NCI-H2227 (cell line): ENCODE data around the gene PBXIP1.
A peak's percentile ranks its signal among the peaks of the same experiment; 100 is the strongest.
"Not testable (repeated sequence)": the region's sequence is repeated elsewhere in the genome, so short reads cannot be mapped to it uniquely, and the experiment has no call there.

Experiments
- DNase-seq: peaks from one replicate; lab custom pipeline; 2025; ENCODE audit not compliant: unreplicated experiment; lab: John Stamatoyannopoulos, UW

The PBXIP1 gene

GRCh38 chr1:154994591-154994990 is 38.7 kb upstream of the PBXIP1 start:
- DNase-seq: no peak

GRCh38 chr1:154994269-154994587 is 38.3 kb upstream of the PBXIP1 start:
- DNase-seq: no peak

- no peak for DNase-seq
Measured at GRCh38 chr1:154993572-154994268, 37.8 kb upstream of the PBXIP1 start, which contains the start of gene LENEP. Gene LENEP (plus strand): TSS chr1:154993586. CDS start chr1:154993608, 22 bp downstream.

GRCh38 chr1:154992721-154993571 is 37.0 kb upstream of the PBXIP1 start:
- DNase-seq: no peak

GRCh38 chr1:154990276-154990675 is 34.4 kb upstream of the PBXIP1 start:
- no peak for DNase-seq

- no peak for DNase-seq
Measured at GRCh38 chr1:154989195-154989860, 33.4 kb upstream of the PBXIP1 start.

- DNase-seq: no peak
Measured at GRCh38 chr1:154988058-154988954, 32.4 kb upstream of the PBXIP1 start.

- no peak for DNase-seq
Measured at GRCh38 chr1:154987326-154987725, 31.4 kb upstream of the PBXIP1 start.

GRCh38 chr1:154986736-154987135 is 30.8 kb upstream of the PBXIP1 start:
- DNase-seq: not testable (repeated sequence)

GRCh38 chr1:154983776-154984466 is 28.0 kb upstream of the PBXIP1 start:
- DNase-seq: no peak

GRCh38 chr1:154982897-154983648 is 27.2 kb upstream of the PBXIP1 start, which contains the start of gene FLAD1:
Gene FLAD1 (plus strand): TSS chr1:154983344. CDS start chr1:154983695, 351 bp downstream.
- DNase-seq: peak; percentile 99

GRCh38 chr1:154982341-154982740 is 26.4 kb upstream of the PBXIP1 start:
- no peak for DNase-seq

- DNase-seq: no peak
Measured at GRCh38 chr1:154978360-154978759, 22.5 kb upstream of the PBXIP1 start.

- DNase-seq: not testable (repeated sequence)
Measured at GRCh38 chr1:154977762-154978161, 21.9 kb upstream of the PBXIP1 start.

- DNase-seq: peak; percentile 26
Measured at GRCh38 chr1:154975409-154976059, 19.6 kb upstream of the PBXIP1 start.

GRCh38 chr1:154974808-154975408 is 19.0 kb upstream of the PBXIP1 start:
- DNase-seq: peak; percentile 96

GRCh38 chr1:154974102-154974807 is 18.4 kb upstream of the PBXIP1 start, which contains the start of gene CKS1B:
Gene CKS1B (plus strand): TSS chr1:154974681. CDS start chr1:154974746, 65 bp downstream.
- peak; percentile 100 for DNase-seq
